ENCODE data around the gene RPS3.
"Not testable (repeated sequence)": the region's sequence is repeated elsewhere in the genome, so short reads cannot be mapped to it uniquely, and the experiment has no call there.

- TF ChIP-seq POLR2A, CTCF (IDR thresholded peaks at IDR 0.05): not testable (repeated sequence)
These were observed 13.8 kb downstream of the RPS3 start for GRCh38 chr11:75413146-75413545.
